Measurements from ENCODE around the gene ASPSCR1. TPM values are rescaled to one million over a fixed set of nuclear protein-coding genes. Genes with fewer than 3 reads are reported as not detected.

Gene ASPSCR1
- total and polyA plus RNA-seq, 2 of the 13 experiments (the other 11 are each of a cell fraction or from before 2014, with no cell fraction given), result 274 to 314 TPM

- TF ChIP-seq HNF1A (IDR thresholded peaks at IDR 0.05; ENCODE audit: low read depth) (no peak), HNF1A (CRISPR knock-in tag; IDR thresholded peaks at IDR 0.05; ENCODE audit: borderline replicate concordance) (no peak), ZBTB46 (CRISPR knock-in tag; IDR thresholded peaks at IDR 0.05; ENCODE audit: borderline replicate concordance) (no peak), ZNF720 (CRISPR knock-in tag; IDR thresholded peaks at IDR 0.05) (no peak), MLLT10 (CRISPR knock-in tag; IDR thresholded peaks at IDR 0.05) (no peak), AGO1 (IDR thresholded peaks at IDR 0.05; ENCODE audit: low read depth, low read length, poor library complexity, severe bottlenecking) (peak; percentile 99), TGIF2 (CRISPR knock-in tag; IDR thresholded peaks at IDR 0.05) (peak; percentile 74; the same call in 1 of the 2 replicates), ZNF598 (CRISPR knock-in tag; IDR thresholded peaks at IDR 0.05; ENCODE audit: borderline replicate concordance) (no peak), TFDP2 (CRISPR knock-in tag; IDR thresholded peaks at IDR 0.05) (no peak), GLMP (CRISPR knock-in tag; IDR thresholded peaks at IDR 0.05; ENCODE audit: borderline replicate concordance) (no peak), ZNF10 (CRISPR knock-in tag; IDR thresholded peaks at IDR 0.05; ENCODE audit: borderline replicate concordance, low read depth) (no peak), MXD1 (CRISPR knock-in tag; IDR thresholded peaks at IDR 0.05) (peak; percentile 65; the same call in 1 of the 2 replicates), ZNF205 (CRISPR knock-in tag; IDR thresholded peaks at IDR 0.05) (no peak), MEF2D (CRISPR knock-in tag; IDR thresholded peaks at IDR 0.05) (no peak), RARG (CRISPR knock-in tag; IDR thresholded peaks at IDR 0.05; ENCODE audit: low read depth) (no peak), NFE2 (CRISPR knock-in tag; IDR thresholded peaks at IDR 0.05) (no peak), ZNF329 (CRISPR knock-in tag; IDR thresholded peaks at IDR 0.05; ENCODE audit: low read depth) (no peak)
These were observed 46.2 kb downstream of the ASPSCR1 start (continued) for GRCh38 chr17:82023447-82024241.
